ENCODE data around the gene CACNG1. TPM values are rescaled to one million over a fixed set of nuclear protein-coding genes. Genes with fewer than 3 reads are reported as not detected.

CACNG1 gene
- total and polyA plus RNA-seq, 2 experiments from 2014 or later, result not detected

DNA sequence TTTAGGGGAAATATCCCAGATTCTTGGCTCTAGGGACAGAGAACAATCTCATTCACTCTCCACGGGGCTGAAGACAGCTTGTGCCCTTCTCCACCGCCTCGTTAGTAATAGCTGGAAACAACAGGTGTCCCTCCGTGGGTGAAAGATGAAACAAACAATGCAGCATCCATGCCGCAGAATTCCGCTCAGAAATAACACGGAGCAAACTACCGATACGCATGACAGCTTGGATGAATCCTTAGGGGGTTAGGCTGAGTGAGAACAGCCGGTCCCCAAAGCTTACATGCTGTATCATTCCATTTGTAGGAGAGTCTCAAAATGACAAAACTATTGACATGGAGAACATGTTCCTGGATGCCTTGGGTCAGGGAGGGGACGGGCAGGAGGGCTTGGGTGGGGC is 29.4 kb upstream of the CACNG1 start:
- 92% methylated on average over 11 of the region's 11 CpGs for WGBS (ENCODE audit: low lambda C conversion rate, missing lambda C conversion rate)

DNA sequence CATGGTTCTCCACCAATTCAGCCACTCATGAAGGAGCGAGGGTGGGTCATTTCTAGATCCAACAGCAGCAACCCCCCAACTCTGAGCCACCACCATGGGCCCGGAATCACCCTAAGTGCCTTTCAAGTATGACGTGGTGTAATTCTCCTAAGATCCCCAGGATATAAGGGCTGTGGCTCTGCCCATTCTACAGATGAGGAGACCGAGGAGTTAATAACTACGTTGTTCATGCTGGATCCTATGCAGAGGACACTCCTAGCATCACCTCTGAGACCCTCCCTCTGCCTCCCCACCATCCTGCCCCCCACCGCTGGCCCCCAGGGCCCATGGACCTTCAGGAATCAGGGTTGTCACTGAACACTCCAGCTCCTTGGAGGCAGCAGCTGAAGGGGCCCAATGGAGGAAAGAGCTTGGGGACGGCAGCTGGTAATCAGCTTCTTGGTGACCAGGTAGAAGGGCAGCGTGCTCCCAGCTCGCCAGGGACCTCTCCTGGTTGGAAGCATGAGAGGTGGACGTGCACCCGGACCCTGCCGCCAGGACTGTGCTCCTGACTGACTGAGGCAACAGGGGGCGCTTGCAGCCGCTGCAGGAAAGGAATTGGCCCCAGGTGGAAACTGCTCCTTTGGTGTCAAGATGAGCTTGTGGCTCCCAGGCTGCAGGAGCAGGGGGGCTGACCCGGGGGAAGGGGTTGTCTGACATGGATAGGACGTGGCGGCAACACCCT is 28.2 kb upstream of the CACNG1 start:
- Histone ChIP-seq H3K4me1 (ENCODE audit: insufficient read depth) (peaks cover 3% of the 10 kb centered on the region), H3K4me3 (no peak overlapping the region), H3K27me3 (no peaks in the 10 kb centered on the region), H3K9me2 (replicated peaks; ENCODE audit: insufficient read depth) (no peaks in the 10 kb centered on the region), H3K4me2 (no peak overlapping the region), H4K20me1 (ENCODE audit: insufficient read depth, poor library complexity, severe bottlenecking) (no peaks in the 10 kb centered on the region), H3K27ac (no peak overlapping the region), H3K36me3 (replicated peaks; ENCODE audit: insufficient read depth, low read depth) (no peaks in the 10 kb centered on the region), H2AFZ (no peak overlapping the region), H3K79me2 (no peaks in the 10 kb centered on the region), H3K9me3 (ENCODE audit: low read depth) (no peaks in the 10 kb centered on the region)
- no peak for TF ChIP-seq EZH2 (IDR thresholded peaks at IDR 0.05; ENCODE audit: borderline replicate concordance)
- TF ChIP-seq CTCF (IDR thresholded peaks at IDR 0.05; ENCODE audit: poor library complexity), result no peak
- DNase-seq (ENCODE audit: low spot score), result no peak
- 86% methylated on average over 17 of the region's 17 CpGs for WGBS (ENCODE audit: low lambda C conversion rate, missing lambda C conversion rate)

More for the DNA sequence above, 29.4 kb upstream of the CACNG1 start:
- Histone ChIP-seq H3K4me3 (no peak overlapping the region), H2AFZ (no peak overlapping the region), H3K4me1 (ENCODE audit: insufficient read depth) (peaks cover 3% of the 10 kb centered on the region), H3K36me3 (replicated peaks; ENCODE audit: insufficient read depth, low read depth) (no peaks in the 10 kb centered on the region), H3K4me2 (no peak overlapping the region), H3K27ac (no peak overlapping the region), H3K79me2 (no peaks in the 10 kb centered on the region), H3K9me2 (replicated peaks; ENCODE audit: insufficient read depth) (no peaks in the 10 kb centered on the region), H3K9me3 (ENCODE audit: low read depth) (no peaks in the 10 kb centered on the region), H3K27me3 (no peaks in the 10 kb centered on the region), H4K20me1 (ENCODE audit: insufficient read depth, poor library complexity, severe bottlenecking) (no peaks in the 10 kb centered on the region)
- no peak for DNase-seq (ENCODE audit: low spot score)
- TF ChIP-seq CTCF (IDR thresholded peaks at IDR 0.05; ENCODE audit: poor library complexity), result no peak
- TF ChIP-seq EZH2 (IDR thresholded peaks at IDR 0.05; ENCODE audit: borderline replicate concordance), result no peak
- TF ChIP-seq EZH2phosphoT487 (IDR thresholded peaks at IDR 0.05; ENCODE audit: low read depth, severe bottlenecking, unreplicated experiment), result no peak

DNA sequence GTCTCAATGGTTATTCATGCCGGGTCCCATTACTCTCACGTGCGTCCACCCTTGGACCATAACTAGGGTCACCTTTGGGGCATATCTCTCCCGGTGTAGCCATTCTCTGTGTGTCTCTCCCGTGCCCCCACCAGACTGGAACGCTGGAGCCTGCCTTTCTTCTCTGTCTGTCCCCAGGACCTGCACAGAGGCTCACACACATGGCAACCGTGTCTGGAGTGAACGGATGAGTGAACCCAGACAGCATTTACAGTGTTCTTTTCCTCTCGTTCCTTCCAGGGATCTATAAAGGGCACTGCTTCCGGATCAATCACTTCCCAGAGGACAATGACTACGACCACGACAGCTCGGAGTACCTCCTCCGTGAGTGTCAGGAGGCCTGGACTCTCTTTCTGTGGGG is 26.4 kb upstream of the CACNG1 start:
- 81% methylated on average over 14 of the region's 14 CpGs for WGBS (ENCODE audit: low lambda C conversion rate, missing lambda C conversion rate)
- H3K4me2 ChIP-seq, result no peak overlapping the region

More for the DNA sequence above, 26.4 kb upstream of the CACNG1 start:
- Histone ChIP-seq H3K9me3 (ENCODE audit: low read depth) (no peaks in the 10 kb centered on the region), H3K27me3 (no peaks in the 10 kb centered on the region), H2AFZ (no peak overlapping the region), H3K9me2 (replicated peaks; ENCODE audit: insufficient read depth) (no peaks in the 10 kb centered on the region), H3K4me1 (ENCODE audit: insufficient read depth) (peaks cover 3% of the 10 kb centered on the region), H3K79me2 (no peaks in the 10 kb centered on the region), H3K27ac (no peak overlapping the region), H3K4me3 (no peak overlapping the region), H4K20me1 (ENCODE audit: insufficient read depth, poor library complexity, severe bottlenecking) (no peaks in the 10 kb centered on the region), H3K36me3 (replicated peaks; ENCODE audit: insufficient read depth, low read depth) (no peaks in the 10 kb centered on the region)
- TF ChIP-seq EZH2 (IDR thresholded peaks at IDR 0.05; ENCODE audit: borderline replicate concordance) (no peak), CTCF (IDR thresholded peaks at IDR 0.05; ENCODE audit: poor library complexity) (no peak), EZH2phosphoT487 (IDR thresholded peaks at IDR 0.05; ENCODE audit: low read depth, severe bottlenecking, unreplicated experiment) (no peak)
- DNase-seq (ENCODE audit: low spot score), result no peak

All from hepatocyte (in vitro differentiated cells).